PC-9 (cell line): ENCODE results near the gene S100A7.

ENCODE experiments used
- CTCF ChIP-seq: fragments of 200-600 bp; sonication (generic); conservative IDR thresholded peaks from 2 replicates; pipeline ENCODE4 v1.6.1; 2017; ENCODE audit warnings: mixed run types, antibody characterized with exemption, mild to moderate bottlenecking, moderate library complexity
- EZH2 ChIP-seq: fragments of 200-600 bp; sonication (generic); IDR thresholded peaks from 2 replicates; pipeline ENCODE4 v1.8.0; 2017; ENCODE audit warnings: antibody characterized with exemption, low read depth

GRCh38 chr1:153430166-153430553, 30.3 kb downstream of the S100A7 start:
- TF ChIP-seq CTCF (no peak), EZH2 (no peak)
